Neutrophil (primary cell): ENCODE results near the gene IQSEC1.

ENCODE experiments used
- H3K27ac ChIP-seq: fragments of 200-600 bp; sonication (generic); 2 replicates; pipeline ENCODE4 v1.5.1; 2016; ENCODE audit warnings: mild to moderate bottlenecking, moderate library complexity
- H3K27me3 ChIP-seq: fragments of 200-600 bp; sonication (generic); 2 replicates; pipeline ENCODE4 v1.6.0; 2016; ENCODE audit warnings: mild to moderate bottlenecking
- H3K36me3 ChIP-seq: fragments of 200-600 bp; sonication (generic); 2 replicates; pipeline ENCODE4 v1.5.1; 2017
- H3K4me1 ChIP-seq, 2 experiments: fragments of 200-600 bp in 1 of 2; sonication (generic) in 1 of 2; 1 replicate in 1 of 2; 2 replicates in 1 of 2; pipeline versions ENCODE4 v1.5.1 to v1.6.1; 2013 to 2016; ENCODE audit warnings: low read depth in 1 of 2, low read length in 1 of 2, mild to moderate bottlenecking in 1 of 2, moderate library complexity in 1 of 2; ENCODE audit not compliant: control insufficient read depth in 1 of 2, insufficient read depth in 1 of 2
- H3K4me3 ChIP-seq, 2 experiments: fragments of 200-600 bp in 1 of 2; sonication (generic) in 1 of 2; 1 replicate in 1 of 2; 2 replicates in 1 of 2; pipeline ENCODE4 v1.5.1; 2013 to 2016; ENCODE audit warnings: low read depth in 1 of 2, low read length in 1 of 2, mild to moderate bottlenecking in 1 of 2, moderate library complexity in 1 of 2
- H3K9me3 ChIP-seq: fragments of 200-600 bp; sonication (generic); 2 replicates; pipeline ENCODE4 v1.5.1; 2016
- TF ChIP-seq, protein P1 (sequence below): fragments of 200-600 bp; sonication (generic); IDR thresholded peaks from 2 replicates; pipeline ENCODE4 v1.5.1; 2016; ENCODE audit warnings: antibody characterized with exemption

IQSEC1 gene

DNA sequence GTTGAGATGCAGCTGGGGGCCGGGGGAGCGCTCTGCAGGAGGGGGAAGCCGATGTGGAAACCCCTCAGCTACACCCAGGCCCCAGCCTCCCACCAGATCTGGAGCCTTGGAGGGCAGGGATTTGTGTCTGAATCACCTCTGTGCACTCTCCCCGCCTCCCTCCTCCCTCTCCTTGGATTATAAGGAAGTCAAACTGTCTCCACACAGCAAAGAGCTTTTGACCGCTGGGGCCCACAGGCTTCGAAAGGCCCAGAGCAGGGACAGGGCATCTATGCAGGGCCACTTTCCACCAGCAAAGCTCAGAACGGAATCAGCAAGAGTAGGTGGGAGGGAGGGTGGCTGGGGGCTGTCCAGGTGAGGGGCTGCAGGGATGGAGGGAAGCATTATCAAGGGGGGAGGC, 68.9 kb downstream of the IQSEC1 start:
- peaks cover 100% of the 10 kb centered on the region in 2 experiments for H3K4me1 ChIP-seq
- peak overlapping the region; percentile 98 for H3K27ac ChIP-seq
- no peaks in the 10 kb centered on the region for H3K9me3 ChIP-seq
- peak overlapping the region; percentile 2 to 44 for H3K4me3 ChIP-seq
- TF ChIP-seq, protein P1, sequence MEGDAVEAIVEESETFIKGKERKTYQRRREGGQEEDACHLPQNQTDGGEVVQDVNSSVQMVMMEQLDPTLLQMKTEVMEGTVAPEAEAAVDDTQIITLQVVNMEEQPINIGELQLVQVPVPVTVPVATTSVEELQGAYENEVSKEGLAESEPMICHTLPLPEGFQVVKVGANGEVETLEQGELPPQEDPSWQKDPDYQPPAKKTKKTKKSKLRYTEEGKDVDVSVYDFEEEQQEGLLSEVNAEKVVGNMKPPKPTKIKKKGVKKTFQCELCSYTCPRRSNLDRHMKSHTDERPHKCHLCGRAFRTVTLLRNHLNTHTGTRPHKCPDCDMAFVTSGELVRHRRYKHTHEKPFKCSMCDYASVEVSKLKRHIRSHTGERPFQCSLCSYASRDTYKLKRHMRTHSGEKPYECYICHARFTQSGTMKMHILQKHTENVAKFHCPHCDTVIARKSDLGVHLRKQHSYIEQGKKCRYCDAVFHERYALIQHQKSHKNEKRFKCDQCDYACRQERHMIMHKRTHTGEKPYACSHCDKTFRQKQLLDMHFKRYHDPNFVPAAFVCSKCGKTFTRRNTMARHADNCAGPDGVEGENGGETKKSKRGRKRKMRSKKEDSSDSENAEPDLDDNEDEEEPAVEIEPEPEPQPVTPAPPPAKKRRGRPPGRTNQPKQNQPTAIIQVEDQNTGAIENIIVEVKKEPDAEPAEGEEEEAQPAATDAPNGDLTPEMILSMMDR = no peak
- peaks cover 67% of the 10 kb centered on the region for H3K36me3 ChIP-seq
- H3K27me3 ChIP-seq = no peaks in the 10 kb centered on the region

DNA sequence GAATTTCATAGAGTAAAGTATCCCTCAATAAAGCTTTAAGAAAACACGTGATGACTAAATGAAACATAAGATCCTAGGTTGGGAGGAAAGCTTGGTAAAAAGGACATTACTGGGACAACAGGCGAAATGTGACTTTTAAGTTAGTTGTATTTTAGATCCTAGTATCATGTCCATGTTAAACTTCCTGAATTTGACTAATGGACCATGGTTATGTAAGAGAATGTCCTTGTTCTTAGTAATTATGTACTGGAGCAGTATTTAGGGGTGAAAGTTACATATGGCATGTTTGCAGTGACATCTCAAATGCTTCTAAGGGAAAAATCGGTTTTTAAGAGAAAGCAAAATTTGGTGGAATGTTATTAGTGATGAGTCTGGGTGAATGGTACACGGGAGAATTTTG, 69.6 kb downstream of the IQSEC1 start:
- H3K27me3 ChIP-seq = no peaks in the 10 kb centered on the region
- peaks cover 100% of the 10 kb centered on the region in 2 experiments for H3K4me1 ChIP-seq
- TF ChIP-seq, protein P1 = no peak
- no peak overlapping the region for H3K4me3 ChIP-seq
- peaks cover 62% of the 10 kb centered on the region for H3K36me3 ChIP-seq
- no peaks in the 10 kb centered on the region for H3K9me3 ChIP-seq
- H3K27ac ChIP-seq = peak overlapping the region; percentile 98

DNA sequence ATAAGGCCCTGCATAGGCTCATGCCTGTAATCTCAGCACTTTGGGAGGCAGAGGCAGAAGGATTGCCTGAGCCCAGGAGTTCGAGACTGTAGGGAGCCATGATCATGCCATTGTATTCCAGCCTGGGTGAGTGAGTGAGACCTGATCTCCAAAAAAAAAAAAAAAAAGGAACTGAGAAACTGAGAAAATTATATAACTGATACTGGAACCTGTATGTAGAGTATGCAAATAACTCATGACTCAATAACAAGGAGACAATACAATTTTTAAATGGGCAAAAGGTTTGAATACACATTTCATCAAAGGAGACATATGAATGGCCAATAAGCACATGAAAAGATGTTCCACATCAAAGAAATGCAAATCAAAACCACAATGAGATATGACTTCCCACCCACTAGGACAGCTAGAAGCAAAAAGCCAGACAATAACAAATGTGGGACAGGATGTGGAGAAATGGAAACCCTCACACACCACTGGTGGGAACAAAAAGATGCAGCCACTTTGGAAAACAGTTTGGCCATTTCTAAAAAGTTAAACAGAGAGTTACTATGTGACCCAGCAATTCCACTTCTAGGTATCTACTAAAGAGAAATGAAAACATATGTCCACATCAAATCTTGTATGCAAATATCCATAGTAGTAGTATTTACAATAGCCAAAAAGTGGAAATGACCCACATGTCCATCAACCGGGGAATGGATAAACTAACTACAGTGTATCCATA, 70.7 kb downstream of the IQSEC1 start:
- Histone ChIP-seq H3K4me1 (peaks cover 100% of the 10 kb centered on the region in 2 experiments), H3K36me3 (peaks cover 59% of the 10 kb centered on the region), H3K4me3 (peak overlapping the region in 1 of 2 experiments; percentile 5), H3K9me3 (no peaks in the 10 kb centered on the region), H3K27me3 (no peaks in the 10 kb centered on the region), H3K27ac (peak overlapping the region; percentile 98)
- TF ChIP-seq, protein P1 = no peak

DNA sequence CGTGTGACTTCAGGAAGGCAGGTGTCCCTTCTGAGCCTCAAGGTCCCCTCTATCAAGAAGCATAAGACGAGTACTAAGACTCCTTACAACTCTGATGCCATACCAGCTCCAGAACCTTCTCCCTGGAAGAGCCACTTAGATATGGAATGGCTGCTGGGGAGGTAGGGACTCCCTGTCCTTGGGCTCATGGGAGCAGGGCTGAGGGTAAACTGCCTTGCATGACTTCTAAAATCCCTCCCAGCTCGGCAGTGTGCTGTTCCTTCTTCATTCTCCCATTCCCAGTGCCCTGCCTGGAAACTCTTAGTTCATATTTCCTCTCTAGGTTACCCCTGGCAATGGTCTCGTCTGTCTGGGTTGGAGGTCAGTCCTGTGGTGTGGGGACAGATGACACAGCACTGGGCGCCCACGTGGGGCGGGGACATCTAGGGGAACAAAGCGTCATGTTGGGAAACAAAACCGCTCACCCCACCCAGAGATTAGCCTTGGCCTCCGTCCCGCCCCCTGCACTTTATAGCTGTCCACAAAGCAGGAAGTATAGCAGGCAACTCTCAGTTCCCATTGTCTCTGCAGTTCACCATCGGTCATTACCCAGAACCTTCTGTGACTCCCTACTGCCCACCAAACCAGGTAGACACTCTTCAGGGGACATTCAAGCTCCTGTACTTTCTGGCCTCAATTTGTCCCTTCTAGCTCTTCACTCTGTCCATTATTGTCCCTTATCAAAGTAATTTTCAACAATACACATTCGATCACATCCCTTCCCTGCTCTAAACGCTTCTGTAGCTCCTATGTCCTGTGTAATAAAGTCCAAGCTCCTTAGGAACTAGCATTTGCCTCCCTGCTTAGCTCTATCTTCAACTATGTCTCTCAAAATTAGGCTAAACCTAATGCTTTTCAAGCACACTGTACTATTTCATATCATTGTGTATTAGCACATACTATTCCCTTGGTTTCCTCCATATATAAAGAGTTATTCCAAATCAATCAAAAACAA, 73.8 kb downstream of the IQSEC1 start:
- no peaks in the 10 kb centered on the region for H3K27me3 ChIP-seq

DNA sequence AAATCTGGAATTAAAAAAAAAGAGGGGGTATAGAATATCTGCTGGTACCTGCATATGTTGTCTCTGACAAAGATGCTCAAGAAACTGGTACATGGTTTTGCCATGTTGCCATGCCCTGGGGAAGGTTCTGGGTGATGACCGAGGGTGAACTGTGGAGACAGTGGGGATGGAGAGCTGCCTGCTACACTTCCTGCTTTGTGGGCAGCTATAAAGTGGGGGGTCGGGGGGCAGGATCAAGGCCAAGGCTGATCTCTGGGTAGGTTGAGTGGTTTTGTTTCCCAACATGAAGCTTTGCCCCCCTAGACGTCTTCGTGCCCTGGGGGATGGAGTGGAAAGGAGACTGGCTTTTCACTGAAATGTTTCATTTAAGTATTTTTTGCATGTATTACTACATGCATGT, 74.6 kb downstream of the IQSEC1 start:
- Histone ChIP-seq H3K9me3 (no peaks in the 10 kb centered on the region), H3K27me3 (no peaks in the 10 kb centered on the region), H3K4me1 (peaks cover 89 to 90% of the 10 kb centered on the region in 2 experiments), H3K4me3 (peak overlapping the region; percentile 32 to 83), H3K36me3 (peaks cover 45% of the 10 kb centered on the region), H3K27ac (peak overlapping the region; percentile 98)
- TF ChIP-seq, protein P1 = no peak

More for the DNA sequence above, 73.8 kb downstream of the IQSEC1 start:
- Histone ChIP-seq H3K9me3 (no peaks in the 10 kb centered on the region), H3K4me1 (peaks cover 97 to 98% of the 10 kb centered on the region in 2 experiments), H3K27ac (peak overlapping the region; percentile 98), H3K4me3 (peak overlapping the region; percentile 32 to 83), H3K36me3 (peaks cover 51% of the 10 kb centered on the region)
- TF ChIP-seq, protein P1 = peak; percentile 63
